Measurements from ENCODE around the gene BCL2L13.
"Not testable (repeated sequence)": the region's sequence is repeated elsewhere in the genome, so short reads cannot be mapped to it uniquely, and the experiment has no call there.

Gene BCL2L13

GRCh38 chr22:17641269-17641668, 2.7 kb downstream of the BCL2L13 start:
- no peak for TF ChIP-seq CTCF (IDR thresholded peaks at IDR 0.05; ENCODE audit: extremely low read depth, insufficient read depth, missing control alignments)
- no peak for DNase-seq (ENCODE audit: low spot score)
- in situ Hi-C loops (cut with MboI; ENCODE audit: low pct_unique_long_range_greater_than_20kb, low sequenced_read_pairs, unreplicated experiment): no loop called here

GRCh38 chr22:17642357-17642756, 3.8 kb downstream of the BCL2L13 start:
- not testable (repeated sequence) for DNase-seq (ENCODE audit: low spot score)

GRCh38 chr22:17647452-17647851, 8.9 kb downstream of the BCL2L13 start:
- DNase-seq (ENCODE audit: low spot score): no peak
- in situ Hi-C loops (cut with MboI; ENCODE audit: low pct_unique_long_range_greater_than_20kb, low sequenced_read_pairs, unreplicated experiment): no loop called here
- no peak for TF ChIP-seq CTCF (IDR thresholded peaks at IDR 0.05; ENCODE audit: extremely low read depth, insufficient read depth, missing control alignments)

More at GRCh38 chr22:17642357-17642756, 3.8 kb downstream of the BCL2L13 start:
- in situ Hi-C loops (cut with MboI; ENCODE audit: low pct_unique_long_range_greater_than_20kb, low sequenced_read_pairs, unreplicated experiment): not testable (repeated sequence)

- no peak for DNase-seq (ENCODE audit: low spot score)
- in situ Hi-C loops (cut with MboI; ENCODE audit: low pct_unique_long_range_greater_than_20kb, low sequenced_read_pairs, unreplicated experiment): no loop called here
- no peak for TF ChIP-seq CTCF (IDR thresholded peaks at IDR 0.05; ENCODE audit: extremely low read depth, insufficient read depth, missing control alignments)
These were observed 9.4 kb downstream of the BCL2L13 start for GRCh38 chr22:17647991-17648390.

- TF ChIP-seq CTCF (IDR thresholded peaks at IDR 0.05; ENCODE audit: extremely low read depth, insufficient read depth, missing control alignments): no peak
- in situ Hi-C loops (cut with MboI; ENCODE audit: low pct_unique_long_range_greater_than_20kb, low sequenced_read_pairs, unreplicated experiment): no loop called here
- DNase-seq (ENCODE audit: low spot score): no peak
These were observed 10.0 kb downstream of the BCL2L13 start for GRCh38 chr22:17648569-17648968.

- no peak for TF ChIP-seq CTCF (IDR thresholded peaks at IDR 0.05; ENCODE audit: extremely low read depth, insufficient read depth, missing control alignments)
- no peak for DNase-seq (ENCODE audit: low spot score)
- in situ Hi-C loops (cut with MboI; ENCODE audit: low pct_unique_long_range_greater_than_20kb, low sequenced_read_pairs, unreplicated experiment): no loop called here
These were observed 16.7 kb downstream of the BCL2L13 start for GRCh38 chr22:17655289-17655688.

GRCh38 chr22:17656870-17657395, 18.4 kb downstream of the BCL2L13 start:
- in situ Hi-C loops (cut with MboI; ENCODE audit: low pct_unique_long_range_greater_than_20kb, low sequenced_read_pairs, unreplicated experiment): no loop called here
- DNase-seq (ENCODE audit: low spot score): no peak
- TF ChIP-seq CTCF (IDR thresholded peaks at IDR 0.05; ENCODE audit: extremely low read depth, insufficient read depth, missing control alignments): no peak

Data from GM13977 (cell line).